ENCODE results near the gene STARD3.

STARD3 gene

GRCh38 chr17:39602533-39603303, 34.2 kb upstream of the STARD3 start:
- no peak for DNase-seq
- in situ Hi-C loops (cut with MboI; ENCODE audit: low pct_unique_long_range_greater_than_20kb, low sequenced_read_pairs), result no loop called here

- no peak for DNase-seq
- in situ Hi-C loops (cut with MboI; ENCODE audit: low pct_unique_long_range_greater_than_20kb, low sequenced_read_pairs), result no loop called here
Observed at GRCh38 chr17:39603304-39604016, 33.5 kb upstream of the STARD3 start.

- in situ Hi-C loops (cut with MboI; ENCODE audit: low pct_unique_long_range_greater_than_20kb, low sequenced_read_pairs), result no loop called here
- DNase-seq, result no peak
Observed at GRCh38 chr17:39604911-39605491, 31.9 kb upstream of the STARD3 start.

- no peak for DNase-seq
- in situ Hi-C loops (cut with MboI; ENCODE audit: low pct_unique_long_range_greater_than_20kb, low sequenced_read_pairs), result no loop called here
Observed at GRCh38 chr17:39605492-39606433, 31.2 kb upstream of the STARD3 start.

GRCh38 chr17:39606434-39607056, 30.4 kb upstream of the STARD3 start:
- no peak for DNase-seq
- in situ Hi-C loops (cut with MboI; ENCODE audit: low pct_unique_long_range_greater_than_20kb, low sequenced_read_pairs), result no loop called here

- in situ Hi-C loops (cut with MboI; ENCODE audit: low pct_unique_long_range_greater_than_20kb, low sequenced_read_pairs), result no loop called here
- no peak for DNase-seq
Observed at GRCh38 chr17:39607057-39607850, 29.7 kb upstream of the STARD3 start.

GRCh38 chr17:39607851-39608130, 29.2 kb upstream of the STARD3 start, which contains the start of gene NEUROD2:
NEUROD2 (minus strand) TSS chr17:39607920; CDS start chr17:39606599, 1,321 bp downstream.
- in situ Hi-C loops (cut with MboI; ENCODE audit: low pct_unique_long_range_greater_than_20kb, low sequenced_read_pairs), result no loop called here
- DNase-seq, result no peak

- no peak for DNase-seq
- in situ Hi-C loops (cut with MboI; ENCODE audit: low pct_unique_long_range_greater_than_20kb, low sequenced_read_pairs), result no loop called here
Observed at GRCh38 chr17:39608142-39608981, 28.6 kb upstream of the STARD3 start.

- in situ Hi-C loops (cut with MboI; ENCODE audit: low pct_unique_long_range_greater_than_20kb, low sequenced_read_pairs), result no loop called here
- DNase-seq, result no peak
Observed at GRCh38 chr17:39609416-39610025, 27.4 kb upstream of the STARD3 start.

GRCh38 chr17:39611401-39612112, 25.4 kb upstream of the STARD3 start:
- no peak for DNase-seq
- in situ Hi-C loops (cut with MboI; ENCODE audit: low pct_unique_long_range_greater_than_20kb, low sequenced_read_pairs), result no loop called here

GRCh38 chr17:39612291-39612894, 24.6 kb upstream of the STARD3 start:
- in situ Hi-C loops (cut with MboI; ENCODE audit: low pct_unique_long_range_greater_than_20kb, low sequenced_read_pairs), result no loop called here
- DNase-seq, result no peak

GRCh38 chr17:39612935-39613464, 23.9 kb upstream of the STARD3 start:
- no peak for DNase-seq
- in situ Hi-C loops (cut with MboI; ENCODE audit: low pct_unique_long_range_greater_than_20kb, low sequenced_read_pairs), result no loop called here

GRCh38 chr17:39614545-39615157, 22.3 kb upstream of the STARD3 start:
- in situ Hi-C loops (cut with MboI; ENCODE audit: low pct_unique_long_range_greater_than_20kb, low sequenced_read_pairs), result no loop called here

GRCh38 chr17:39615434-39615833, 21.5 kb upstream of the STARD3 start:
- no peak for DNase-seq
- in situ Hi-C loops (cut with MboI; ENCODE audit: low pct_unique_long_range_greater_than_20kb, low sequenced_read_pairs), result no loop called here

More at GRCh38 chr17:39614545-39615157, 22.3 kb upstream of the STARD3 start:
- no peak for DNase-seq

GRCh38 chr17:39617100-39617445, 19.9 kb upstream of the STARD3 start:
- no peak for DNase-seq
- in situ Hi-C loops (cut with MboI; ENCODE audit: low pct_unique_long_range_greater_than_20kb, low sequenced_read_pairs), result no loop called here
